IPS DF 4.7 (cell line): ENCODE measurements around the gene CLCNKB.
A peak's percentile ranks its signal among the peaks of the same experiment; 100 is the strongest.
"Not testable (repeated sequence)": the region's sequence is repeated elsewhere in the genome, so short reads cannot be mapped to it uniquely, and the experiment has no call there.

Experiments used
- DNase-seq: peaks from one replicate; pipeline ENCODE4 v3.0.0-alpha.2; 2013; ENCODE audit warnings: low spot score; ENCODE audit errors: extremely low read depth

The CLCNKB gene

GRCh38 chr1:16031551-16031950 lies 12.0 kb upstream of the CLCNKB start:
- no peak for DNase-seq

GRCh38 chr1:16032388-16033102 lies 11.0 kb upstream of the CLCNKB start:
- DNase-seq = no peak

- not testable (repeated sequence) for DNase-seq
These were observed 10.4 kb upstream of the CLCNKB start for GRCh38 chr1:16033103-16033632.

GRCh38 chr1:16036461-16036860 lies 7.1 kb upstream of the CLCNKB start:
- DNase-seq = not testable (repeated sequence)

GRCh38 chr1:16038620-16038912 lies 5.0 kb upstream of the CLCNKB start:
- no peak for DNase-seq

GRCh38 chr1:16039871-16040270 lies 3.7 kb upstream of the CLCNKB start:
- not testable (repeated sequence) for DNase-seq

GRCh38 chr1:16041200-16041599 lies 2.4 kb upstream of the CLCNKB start:
- no peak for DNase-seq

GRCh38 chr1:16042096-16042495 lies 1.5 kb upstream of the CLCNKB start:
- no peak for DNase-seq

- not testable (repeated sequence) for DNase-seq
These were observed 928 bp upstream of the CLCNKB start for GRCh38 chr1:16042654-16043053.

- DNase-seq = no peak
These were observed 368 bp downstream of the CLCNKB start for GRCh38 chr1:16043950-16044349.

GRCh38 chr1:16046842-16047241 lies 3.3 kb downstream of the CLCNKB start:
- DNase-seq = no peak

- no peak for DNase-seq
These were observed 4.4 kb downstream of the CLCNKB start for GRCh38 chr1:16047791-16048475.

- DNase-seq = peak; percentile 62
These were observed 5.1 kb downstream of the CLCNKB start for GRCh38 chr1:16048573-16049189.

GRCh38 chr1:16050328-16050727 lies 6.7 kb downstream of the CLCNKB start:
- no peak for DNase-seq

- no peak for DNase-seq
These were observed 7.5 kb downstream of the CLCNKB start for GRCh38 chr1:16051039-16051438.

GRCh38 chr1:16051949-16052348 lies 8.4 kb downstream of the CLCNKB start:
- not testable (repeated sequence) for DNase-seq

- no peak for DNase-seq
These were observed 10.4 kb downstream of the CLCNKB start for GRCh38 chr1:16053781-16054502.

- DNase-seq = no peak
These were observed 11.3 kb downstream of the CLCNKB start for GRCh38 chr1:16054598-16055540.

- peak; percentile 66 for DNase-seq
These were observed 12.3 kb downstream of the CLCNKB start for GRCh38 chr1:16055613-16056520.

- not testable (repeated sequence) for DNase-seq
These were observed 12.9 kb downstream of the CLCNKB start for GRCh38 chr1:16056521-16056912.
